GM13976 (cell line): ENCODE results near the gene ARHGAP28.

ENCODE experiments used
- DNase-seq: peaks from one replicate; pipeline ENCODE4 v3.0.0; 2012; ENCODE audit warnings: low spot score
- CTCF ChIP-seq: IDR thresholded peaks from 2 replicates; pipeline ENCODE4 v1.5.1; 2012; ENCODE audit warnings: borderline replicate concordance, mild to moderate bottlenecking; ENCODE audit not compliant: insufficient read depth; ENCODE audit errors: extremely low read depth, missing control alignments, control extremely low read depth
- in situ Hi-C: fragments of 300-500 bp; cut with MboI; formaldehyde crosslinking; loops from one replicate; pipeline ENCODE4 v1.12.0; 2022; ENCODE audit warnings: low sequenced_read_pairs, mixed read lengths, inconsistent platforms; ENCODE audit not compliant: unreplicated experiment

The ARHGAP28 gene

GRCh38 chr18:6759579-6759978 is 30.1 kb downstream of the ARHGAP28 start:
- in situ Hi-C loops: loop anchor here (25.0 kb wide), 1 partner anchor 222 kb away; no protein-coding TSS in a partner anchor
- no peak for DNase-seq
- no peak for TF ChIP-seq CTCF

GRCh38 chr18:6763524-6763923 is 34.0 kb downstream of the ARHGAP28 start:
- no peak for TF ChIP-seq CTCF
- no peak for DNase-seq
- in situ Hi-C loops: loop anchor here (25.0 kb wide), 1 partner anchor 226 kb away; no protein-coding TSS in a partner anchor

GRCh38 chr18:6764382-6764781 is 34.9 kb downstream of the ARHGAP28 start:
- DNase-seq: no peak
- in situ Hi-C loops: loop anchor here (25.0 kb wide), 1 partner anchor 227 kb away; no protein-coding TSS in a partner anchor
- no peak for TF ChIP-seq CTCF

GRCh38 chr18:6773777-6774176 is 44.3 kb downstream of the ARHGAP28 start:
- DNase-seq: no peak
- in situ Hi-C loops: loop anchor here (25.0 kb wide), 1 partner anchor 236 kb away; no protein-coding TSS in a partner anchor
- TF ChIP-seq CTCF: no peak

GRCh38 chr18:6775237-6775636 is 45.7 kb downstream of the ARHGAP28 start:
- in situ Hi-C loops: no loop called here
- no peak for DNase-seq
- no peak for TF ChIP-seq CTCF

- no peak for TF ChIP-seq CTCF
- in situ Hi-C loops: no loop called here
- no peak for DNase-seq
Observed at GRCh38 chr18:6775702-6776101, 46.2 kb downstream of the ARHGAP28 start.

GRCh38 chr18:6776188-6776587 is 46.7 kb downstream of the ARHGAP28 start:
- in situ Hi-C loops: no loop called here
- no peak for TF ChIP-seq CTCF
- no peak for DNase-seq
